OCI-LY7 (cell line): Measurements from ENCODE around the gene SH3RF3. TPM values are rescaled to one million over a fixed set of nuclear protein-coding genes. Genes with fewer than 3 reads are reported as not detected.

ENCODE experiments used
- BruUV-seq: library from RNA; stranded (reverse); fragments of 400-500 nt; replicated peaks from 2 replicates; lab custom pipeline; 2021; lab: Mats Ljungman, UMichigan
- CTCF ChIA-PET: fragments of 300-600 bp; sonication (Branson Sonifier 250); formaldehyde crosslinking; loops from one replicate; lab custom pipeline; 2022; ENCODE audit warnings: antibody characterized with exemption; ENCODE audit not compliant: unreplicated experiment; lab: Charles Lee
- POLR2A ChIA-PET: fragments of 300-600 bp; sonication (Branson Sonifier 250); formaldehyde crosslinking; loops from one replicate; lab custom pipeline; 2022; ENCODE audit warnings: antibody characterized with exemption; lab: Charles Lee
- DNase-seq: peaks from one replicate; pipeline ENCODE4 v3.0.0-alpha.2; 2015; ENCODE audit warnings: low spot score
- H2AFZ ChIP-seq: fragments of 200-600 bp; sonication (generic), shearing (Covaris generic); 2 replicates; pipeline ENCODE4 v1.6.1; 2014; ENCODE audit warnings: mild to moderate bottlenecking, antibody characterized with exemption, low read length, moderate library complexity
- H3K27ac ChIP-seq: fragments of 200-600 bp; sonication (generic); 2 replicates; pipeline ENCODE4 v1.5.1; 2014; ENCODE audit warnings: mixed run types, low read depth, mild to moderate bottlenecking, moderate library complexity, low read length, inconsistent platforms; ENCODE audit not compliant: poor library complexity, severe bottlenecking
- H3K36me3 ChIP-seq: fragments of 200-600 bp; sonication (generic); 2 replicates; pipeline ENCODE4 v1.6.1; 2014; ENCODE audit warnings: mild to moderate bottlenecking, antibody characterized with exemption, low read length, moderate library complexity, mixed read lengths; ENCODE audit not compliant: insufficient read depth
- H3K4me1 ChIP-seq: fragments of 200-600 bp; sonication (generic); 2 replicates; pipeline ENCODE4 v1.5.1; 2014; ENCODE audit warnings: mild to moderate bottlenecking, low read length; ENCODE audit not compliant: insufficient read depth, poor library complexity, severe bottlenecking
- H3K4me2 ChIP-seq: fragments of 200-600 bp; sonication (generic); 2 replicates; pipeline ENCODE4 v1.6.1; 2014; ENCODE audit warnings: mild to moderate bottlenecking, low read length
- H3K4me3 ChIP-seq: fragments of 200-600 bp; sonication (generic); 2 replicates; pipeline ENCODE4 v1.5.1; 2014; ENCODE audit warnings: mild to moderate bottlenecking, low read depth, low read length; ENCODE audit not compliant: poor library complexity, severe bottlenecking
- H3K79me2 ChIP-seq: fragments of 200-600 bp; sonication (generic); 2 replicates; pipeline ENCODE4 v1.6.1; 2016; ENCODE audit warnings: low read depth, mild to moderate bottlenecking, low read length, moderate library complexity, mixed read lengths; ENCODE audit not compliant: insufficient read depth
- H3K9me2 ChIP-seq: fragments of 200-600 bp; sonication (generic); 2 replicates; pipeline ENCODE4 v1.6.1; 2016; ENCODE audit warnings: mild to moderate bottlenecking, low read length, mixed read lengths; ENCODE audit not compliant: insufficient read depth
- H3K9me3 ChIP-seq: fragments of 200-600 bp; sonication (generic); 2 replicates; pipeline ENCODE4 v1.6.1; 2014; ENCODE audit warnings: mild to moderate bottlenecking, mixed run types, low read length, mixed read lengths
- H4K20me1 ChIP-seq: fragments of 200-600 bp; sonication (generic); 2 replicates; pipeline ENCODE4 v1.6.1; 2014; ENCODE audit warnings: mild to moderate bottlenecking, antibody characterized with exemption, low read length, moderate library complexity, mixed read lengths; ENCODE audit not compliant: insufficient read depth
- CTCF ChIP-seq: fragments of 200-600 bp; sonication (generic); conservative IDR thresholded peaks from 2 replicates; pipeline ENCODE4 v1.5.1; 2014; ENCODE audit warnings: mild to moderate bottlenecking, antibody characterized with exemption, low read length, moderate library complexity, mixed read lengths
- EZH2phosphoT487 ChIP-seq: fragments of 200-600 bp; sonication (generic); IDR thresholded peaks from 2 replicates; pipeline ENCODE4 v1.6.1; 2018; ENCODE audit warnings: low read depth, borderline replicate concordance, mild to moderate bottlenecking, mixed run types, antibody characterized with exemption, low read length, moderate library complexity, mixed read lengths
- intact Hi-C: fragments of 100-400 bp; cut with micrococcal nuclease; formaldehyde crosslinking; loops from one replicate; pipeline ENCODE4 v1.10.0; 2022; ENCODE audit not compliant: unreplicated experiment
- total RNA-seq, 2 experiments: library from RNA; depleted of rRNA in 1 of 2; stranded (reverse); fragments of >200 nt in 1 of 2; shearing (Covaris generic) in 1 of 2; gene quantifications; 2 replicates each; pipeline ENCODE4 v1.2.3, GENCODE V29; 2014 to 2022

SH3RF3 gene
- total RNA-seq, 2 experiments from 2014 or later = not detected

GRCh38 chr2:109238580-109238979 lies 109.6 kb downstream of the SH3RF3 start:
- DNase-seq = no peak
- TF ChIP-seq CTCF (no peak), EZH2phosphoT487 (no peak)
- H3K4me3 ChIP-seq = no peak overlapping the region
- no TSS peak for BruUV-seq
- no peak overlapping the region for H2AFZ ChIP-seq
- H3K36me3 ChIP-seq = no peaks in the 10 kb centered on the region
- H4K20me1 ChIP-seq = no peaks in the 10 kb centered on the region
- no peak overlapping the region for H3K4me2 ChIP-seq
- ChIA-PET CTCF (no interaction called here), POLR2A (interaction anchor here (0.7 to 2.8 kb wide), 3 partner anchors 14 to 24 kb away, joined by 3 to 16 read pairs (median 4); no protein-coding TSS in a partner anchor)
- no peak overlapping the region for H3K27ac ChIP-seq
- H3K4me1 ChIP-seq = no peaks in the 10 kb centered on the region
- H3K9me2 ChIP-seq = no peaks in the 10 kb centered on the region
- no peaks in the 10 kb centered on the region for H3K79me2 ChIP-seq
- intact Hi-C loops = no loop called here
- H3K9me3 ChIP-seq = no peaks in the 10 kb centered on the region

GRCh38 chr2:109239720-109240119 lies 110.7 kb downstream of the SH3RF3 start:
- no peak for TF ChIP-seq EZH2phosphoT487
- TF ChIP-seq CTCF = no peak
- no peaks in the 10 kb centered on the region for H3K9me3 ChIP-seq
- H3K9me2 ChIP-seq = no peaks in the 10 kb centered on the region
- H3K4me3 ChIP-seq = no peak overlapping the region
- POLR2A ChIA-PET = interaction anchor here (1.5 kb wide), 1 partner anchor 9 kb away, joined by 4 read pairs; no protein-coding TSS in a partner anchor
- H2AFZ ChIP-seq = no peak overlapping the region
- no peak for DNase-seq
- H3K79me2 ChIP-seq = no peaks in the 10 kb centered on the region
- no peak overlapping the region for H3K27ac ChIP-seq
- no peaks in the 10 kb centered on the region for H3K4me1 ChIP-seq
- H3K36me3 ChIP-seq = no peaks in the 10 kb centered on the region
- BruUV-seq = no TSS peak
- intact Hi-C loops = no loop called here
- H4K20me1 ChIP-seq = no peaks in the 10 kb centered on the region
- no peak overlapping the region for H3K4me2 ChIP-seq
- CTCF ChIA-PET = no interaction called here

- no TSS peak for BruUV-seq
- Histone ChIP-seq H3K36me3 (no peaks in the 10 kb centered on the region), H3K4me2 (no peak overlapping the region), H3K79me2 (no peaks in the 10 kb centered on the region), H4K20me1 (no peaks in the 10 kb centered on the region), H3K9me2 (no peaks in the 10 kb centered on the region), H3K4me1 (no peaks in the 10 kb centered on the region), H3K9me3 (no peaks in the 10 kb centered on the region), H2AFZ (no peak overlapping the region), H3K4me3 (no peak overlapping the region), H3K27ac (no peak overlapping the region)
- intact Hi-C loops = no loop called here
- CTCF ChIA-PET = no interaction called here
- TF ChIP-seq CTCF (no peak), EZH2phosphoT487 (no peak)
- POLR2A ChIA-PET = interaction anchor here (0.7 kb wide), 1 partner anchor 109 kb away, joined by 3 read pairs; no protein-coding TSS in a partner anchor
- no peak for DNase-seq
Observed at GRCh38 chr2:109242210-109242653, 113.2 kb downstream of the SH3RF3 start.
